OCI-LY7 (cell line): Measurements from ENCODE around the gene APELA. TPM values are rescaled to one million over a fixed set of nuclear protein-coding genes. Genes with fewer than 3 reads are reported as not detected.

Source experiments
- total RNA-seq, 2 experiments: library from RNA; depleted of rRNA in 1 of 2; stranded (reverse); fragments of >200 nt in 1 of 2; shearing (Covaris generic) in 1 of 2; gene quantifications; 2 replicates each; pipeline ENCODE4 v1.2.3, GENCODE V29; 2014 to 2022

The APELA gene
- total RNA-seq, 2 experiments from 2014 or later, result not detected

Other genes starting within 250 kb of the APELA start
- not detected in 2 replicates for gene SMIM31, start 123.0 kb upstream of the APELA start, total RNA-seq (2014; rRNA removed; shearing (Covaris generic))
- gene SMIM31, start 123.0 kb upstream of the APELA start, total RNA-seq (2022), result not detected in 2 replicates
- gene TRIM61, start 100.5 kb downstream of the APELA start, total RNA-seq (2014; rRNA removed; shearing (Covaris generic)), result 2.8 and 3.1 TPM in 2 replicates
- gene TRIM61, start 100.5 kb downstream of the APELA start, total RNA-seq (2022), result 5.2 and 6.1 TPM in 2 replicates
- gene TRIM60, start 154.8 kb downstream of the APELA start, total RNA-seq (2014; rRNA removed; shearing (Covaris generic)), result not detected in 2 replicates
- not detected in 2 replicates for gene TRIM60, start 154.8 kb downstream of the APELA start, total RNA-seq (2022)
- not detected in 2 replicates for gene TRIM75, start 176.7 kb downstream of the APELA start, total RNA-seq (2014; rRNA removed; shearing (Covaris generic))
- gene TRIM75, start 176.7 kb downstream of the APELA start, total RNA-seq (2022), result not detected in 2 replicates
- 5.9 and 6.6 TPM in 2 replicates for gene TMEM192, start 235.7 kb downstream of the APELA start, total RNA-seq (2014; rRNA removed; shearing (Covaris generic))
- 15.3 and 15.5 TPM in 2 replicates for gene TMEM192, start 235.7 kb downstream of the APELA start, total RNA-seq (2022)